Stimulated activated naive CD4-positive, alpha-beta T cell (primary cell): ENCODE measurements around the gene STK25.

Experiments
- DNase-seq, 6 experiments: peaks; one replicate each; lab custom pipeline; 2025; lab: John Stamatoyannopoulos, UW

Gene STK25

GRCh38 chr2:241508240-241509154 lies at the start of gene STK25:
Gene STK25 (minus strand): TSS chr2:241508584. CDS start chr2:241508035, 549 bp downstream.
- DNase-seq = peak; percentile 93 to 97 (median 95)

GRCh38 chr2:241556746-241557145 lies 48.4 kb upstream of the STK25 start:
- no peak for DNase-seq

- DNase-seq = no peak
These were observed 47.3 kb upstream of the STK25 start for GRCh38 chr2:241555711-241556110.

- no peak for DNase-seq
These were observed 46.4 kb upstream of the STK25 start for GRCh38 chr2:241554610-241555322.

DNA sequence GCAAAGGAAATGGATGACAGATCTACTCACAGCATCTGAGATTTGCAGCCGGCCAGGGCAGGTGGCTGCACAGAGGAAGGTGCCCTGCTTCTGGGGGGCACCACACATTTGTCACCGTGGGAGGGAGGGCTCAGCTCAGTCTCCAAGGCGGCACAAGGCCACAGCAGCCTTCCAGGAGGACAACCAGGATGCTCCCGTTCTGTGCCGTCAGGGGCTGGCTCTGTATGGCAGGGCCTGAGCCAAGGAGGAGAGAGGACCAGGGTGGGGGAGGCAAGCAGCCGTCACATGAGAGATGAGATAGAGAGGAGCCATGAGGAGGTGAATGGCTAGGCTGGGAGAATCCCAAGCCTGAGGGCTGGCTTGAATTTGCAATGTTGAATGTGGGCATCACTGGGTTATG lies 45.6 kb upstream of the STK25 start:
- no peak for DNase-seq

- DNase-seq = no peak
These were observed 45.1 kb upstream of the STK25 start for GRCh38 chr2:241553512-241553830.

GRCh38 chr2:241551998-241552737 lies 43.8 kb upstream of the STK25 start:
- DNase-seq = no peak

DNA sequence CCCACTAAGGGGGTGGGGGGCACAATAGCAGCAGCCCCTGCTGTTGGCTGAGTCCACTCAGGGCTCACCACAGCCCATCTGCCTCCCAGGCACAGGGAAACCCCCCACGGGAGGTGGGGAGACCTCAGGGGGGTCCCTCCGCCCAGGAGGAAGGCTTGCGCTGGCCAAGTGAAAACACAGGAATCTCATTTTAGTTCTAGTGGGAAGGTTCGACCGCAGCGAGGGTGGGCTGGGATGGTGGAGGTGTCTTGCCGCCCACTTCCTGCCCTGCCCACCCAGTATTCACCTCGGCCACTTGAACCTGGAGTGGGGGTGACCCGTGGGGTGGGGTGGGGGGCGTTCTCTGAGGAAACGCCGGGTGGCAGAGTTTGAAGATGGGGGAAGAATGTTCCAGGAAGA lies 43.2 kb upstream of the STK25 start:
- DNase-seq = no peak

- DNase-seq = no peak
These were observed 42.5 kb upstream of the STK25 start for GRCh38 chr2:241550616-241551580.

- no peak for DNase-seq
These were observed 40.1 kb upstream of the STK25 start for GRCh38 chr2:241548451-241548835.

- no peak for DNase-seq
These were observed 39.5 kb upstream of the STK25 start for GRCh38 chr2:241547781-241548450.

- no peak for DNase-seq
These were observed 38.6 kb upstream of the STK25 start for GRCh38 chr2:241546771-241547498.

- DNase-seq = no peak
These were observed 37.4 kb upstream of the STK25 start for GRCh38 chr2:241545523-241546473.

DNA sequence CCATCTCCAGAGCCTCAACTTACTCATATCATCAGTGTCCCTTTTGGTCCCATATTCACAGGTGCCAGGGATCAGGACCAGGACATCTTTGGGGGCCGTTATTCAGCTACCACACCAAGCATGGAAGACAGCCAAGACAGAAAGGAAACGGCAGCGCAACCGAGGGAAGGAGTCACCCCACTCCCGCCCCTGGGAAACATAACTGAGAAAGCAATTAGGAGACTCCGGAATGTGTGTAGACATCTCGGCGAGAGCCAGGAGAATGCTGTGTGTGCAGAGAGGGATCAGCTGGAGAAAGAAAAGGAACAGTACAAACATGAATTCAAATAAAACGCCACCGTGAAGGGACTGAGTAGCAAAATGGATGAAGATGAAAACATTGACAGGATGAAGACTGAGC lies 36.7 kb upstream of the STK25 start:
- no peak for DNase-seq

DNA sequence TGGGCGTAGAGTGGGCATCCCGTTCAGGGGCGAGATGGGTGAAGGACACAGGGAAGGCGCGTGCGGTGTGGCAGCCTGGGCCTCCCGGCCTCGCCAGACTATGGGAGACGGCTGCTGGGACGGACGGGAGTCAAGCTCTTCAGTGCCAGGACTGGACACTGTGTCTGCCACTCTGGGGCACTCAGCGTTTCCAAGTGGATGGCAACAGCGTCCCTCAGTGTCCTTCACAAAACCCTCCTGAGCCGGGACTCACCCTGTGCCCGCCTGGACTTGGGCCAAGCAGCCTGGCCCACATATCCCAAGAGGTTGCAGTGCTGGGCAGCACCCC lies 33.9 kb upstream of the STK25 start:
- DNase-seq = no peak

GRCh38 chr2:241541564-241542277 lies 33.3 kb upstream of the STK25 start:
- DNase-seq = no peak

DNA sequence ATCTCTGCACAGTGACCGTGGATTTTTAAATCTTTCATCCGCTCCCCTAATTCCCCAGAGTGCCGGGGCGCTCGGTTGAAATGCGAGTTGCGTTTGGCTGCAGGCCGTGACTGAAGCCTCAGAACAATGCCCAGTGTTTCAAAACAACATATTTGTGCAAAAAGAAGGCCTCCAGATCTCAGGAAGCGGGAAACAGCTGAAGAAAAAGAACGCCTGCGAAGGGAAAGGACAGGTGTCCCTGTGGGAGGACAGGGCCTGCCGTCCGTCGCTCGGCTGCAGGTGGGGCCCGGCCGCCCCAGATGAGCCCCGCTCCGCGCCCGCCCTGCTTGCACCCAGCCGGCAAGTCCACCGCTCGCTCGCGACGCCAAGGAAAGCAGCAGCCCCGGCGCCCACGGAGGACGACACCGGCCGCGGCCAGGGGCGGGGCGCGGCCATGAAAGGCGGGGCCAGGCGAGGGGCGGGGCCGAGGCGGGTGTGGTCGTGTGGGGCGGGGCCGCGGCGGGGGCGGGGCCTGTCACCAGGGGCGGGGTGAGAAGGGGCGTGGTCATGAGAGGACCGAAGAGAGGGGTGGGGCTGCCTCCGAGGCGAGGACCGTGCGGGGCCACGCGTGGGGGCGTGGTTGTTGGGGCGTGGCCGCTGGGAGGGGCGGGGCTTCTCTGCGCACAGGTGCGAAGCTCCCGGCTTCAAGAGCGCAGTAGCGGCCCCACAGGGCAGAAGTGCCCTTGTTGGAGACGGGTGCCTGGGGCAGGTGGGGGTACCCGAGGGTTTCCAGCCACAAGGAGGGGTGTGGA lies 32.6 kb upstream of the STK25 start:
- peak; percentile 17 to 66 (median 54) for DNase-seq

DNA sequence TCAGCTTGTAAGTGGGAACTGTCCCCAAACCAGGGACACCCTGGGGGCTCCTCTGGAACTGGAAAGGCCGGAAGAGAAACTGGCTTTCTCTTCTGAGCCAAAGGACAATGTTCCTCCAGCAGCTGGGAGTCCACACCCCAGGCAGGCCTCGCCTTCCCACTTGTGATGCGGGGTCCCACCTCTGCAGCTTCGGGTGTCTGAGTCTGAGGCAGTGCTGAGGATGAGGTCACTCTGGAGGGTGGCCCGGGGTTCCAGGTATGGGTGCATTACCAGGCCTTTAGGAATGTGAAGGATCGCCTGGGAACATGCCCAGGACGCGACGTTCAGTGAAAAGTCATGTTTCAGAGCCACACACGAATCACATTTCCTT lies 32.0 kb upstream of the STK25 start:
- DNase-seq = no peak
